ENCODE measurements around the gene BRF1. TPM values are rescaled to one million over a fixed set of nuclear protein-coding genes. Genes with fewer than 3 reads are reported as not detected.

BRF1 gene
- total and polyA plus RNA-seq, 2 of the 13 experiments (the other 11 are each of a cell fraction or from before 2014, with no cell fraction given), result 5.1 to 11.0 TPM

DNA sequence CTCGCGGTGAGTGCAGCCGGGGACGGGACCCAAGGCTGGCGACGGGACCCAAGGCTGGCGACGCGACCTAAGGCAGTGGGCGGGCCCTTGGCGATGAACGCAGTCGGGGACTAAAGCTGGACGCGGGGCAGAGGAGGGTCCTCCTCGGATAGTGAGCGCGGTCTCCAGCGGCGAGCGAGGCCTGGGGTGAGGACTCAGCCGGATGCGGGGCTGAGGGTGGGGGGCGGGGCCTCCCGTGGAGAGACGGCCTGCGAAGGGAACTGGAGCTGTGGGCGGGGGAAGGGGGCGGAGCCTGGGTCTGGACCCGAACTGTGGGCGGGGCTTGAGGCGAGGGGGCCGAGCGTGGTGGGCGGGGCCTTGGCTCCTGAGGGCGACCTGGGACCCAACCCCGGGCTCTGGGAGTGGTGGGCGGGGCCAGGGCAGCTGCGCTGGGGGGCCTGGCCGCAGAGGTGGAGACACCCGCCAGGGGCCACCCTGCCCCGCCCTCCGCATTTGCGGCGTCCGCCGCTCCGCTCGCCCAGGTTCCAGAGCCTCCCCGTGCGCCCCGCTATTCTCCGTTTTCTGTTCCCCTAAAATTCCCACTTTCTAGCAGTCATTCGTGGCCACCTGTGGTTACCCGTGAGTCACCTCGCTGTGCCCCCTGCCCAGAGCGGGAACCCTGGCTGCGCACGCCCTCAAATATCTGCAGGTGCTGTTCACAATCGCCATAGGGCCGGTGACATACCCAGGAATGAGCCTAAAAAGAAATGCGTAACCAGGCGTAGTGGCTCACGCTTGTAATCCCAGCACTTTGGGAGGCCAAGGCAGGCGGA lies 508 bp upstream of the BRF1 start (continued):
- TF ChIP-seq, protein P1, sequence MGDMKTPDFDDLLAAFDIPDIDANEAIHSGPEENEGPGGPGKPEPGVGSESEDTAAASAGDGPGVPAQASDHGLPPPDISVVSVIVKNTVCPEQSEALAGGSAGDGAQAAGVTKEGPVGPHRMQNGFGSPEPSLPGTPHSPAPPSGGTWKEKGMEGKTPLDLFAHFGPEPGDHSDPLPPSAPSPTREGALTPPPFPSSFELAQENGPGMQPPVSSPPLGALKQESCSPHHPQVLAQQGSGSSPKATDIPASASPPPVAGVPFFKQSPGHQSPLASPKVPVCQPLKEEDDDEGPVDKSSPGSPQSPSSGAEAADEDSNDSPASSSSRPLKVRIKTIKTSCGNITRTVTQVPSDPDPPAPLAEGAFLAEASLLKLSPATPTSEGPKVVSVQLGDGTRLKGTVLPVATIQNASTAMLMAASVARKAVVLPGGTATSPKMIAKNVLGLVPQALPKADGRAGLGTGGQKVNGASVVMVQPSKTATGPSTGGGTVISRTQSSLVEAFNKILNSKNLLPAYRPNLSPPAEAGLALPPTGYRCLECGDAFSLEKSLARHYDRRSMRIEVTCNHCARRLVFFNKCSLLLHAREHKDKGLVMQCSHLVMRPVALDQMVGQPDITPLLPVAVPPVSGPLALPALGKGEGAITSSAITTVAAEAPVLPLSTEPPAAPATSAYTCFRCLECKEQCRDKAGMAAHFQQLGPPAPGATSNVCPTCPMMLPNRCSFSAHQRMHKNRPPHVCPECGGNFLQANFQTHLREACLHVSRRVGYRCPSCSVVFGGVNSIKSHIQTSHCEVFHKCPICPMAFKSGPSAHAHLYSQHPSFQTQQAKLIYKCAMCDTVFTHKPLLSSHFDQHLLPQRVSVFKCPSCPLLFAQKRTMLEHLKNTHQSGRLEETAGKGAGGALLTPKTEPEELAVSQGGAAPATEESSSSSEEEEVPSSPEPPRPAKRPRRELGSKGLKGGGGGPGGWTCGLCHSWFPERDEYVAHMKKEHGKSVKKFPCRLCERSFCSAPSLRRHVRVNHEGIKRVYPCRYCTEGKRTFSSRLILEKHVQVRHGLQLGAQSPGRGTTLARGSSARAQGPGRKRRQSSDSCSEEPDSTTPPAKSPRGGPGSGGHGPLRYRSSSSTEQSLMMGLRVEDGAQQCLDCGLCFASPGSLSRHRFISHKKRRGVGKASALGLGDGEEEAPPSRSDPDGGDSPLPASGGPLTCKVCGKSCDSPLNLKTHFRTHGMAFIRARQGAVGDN (CRISPR knock-in tag; IDR thresholded peaks at IDR 0.05), result peak; percentile 69
- TF ChIP-seq ZNF44 (CRISPR knock-in tag; IDR thresholded peaks at IDR 0.05) (no peak), FOXK1 (CRISPR knock-in tag; IDR thresholded peaks at IDR 0.05; ENCODE audit: borderline replicate concordance, low read depth) (peak; percentile 24; the same call in 1 of the 2 replicates), SP5 (CRISPR knock-in tag; IDR thresholded peaks at IDR 0.05; ENCODE audit: borderline replicate concordance, low read depth) (0 out of 2 replicates have a peak, but pooled peaks have one; percentile 63), CENPX (CRISPR knock-in tag; IDR thresholded peaks at IDR 0.05) (no peak), ZBTB38 (CRISPR knock-in tag; IDR thresholded peaks at IDR 0.05) (peak; percentile 69; the same call in 1 of the 2 replicates), ETV5 (CRISPR knock-in tag; IDR thresholded peaks at IDR 0.05; ENCODE audit: borderline replicate concordance) (peak; percentile 9; the same call in 1 of the 2 replicates), ZNF839 (CRISPR knock-in tag; IDR thresholded peaks at IDR 0.05; ENCODE audit: borderline replicate concordance) (no peak), ZNF788 (CRISPR knock-in tag; IDR thresholded peaks at IDR 0.05; ENCODE audit: borderline replicate concordance) (peak; percentile 64; the same call in 1 of the 2 replicates), ZNF274 (CRISPR knock-in tag; IDR thresholded peaks at IDR 0.05) (0 out of 2 replicates have a peak, but pooled peaks have one; percentile 5), ZNF709 (CRISPR knock-in tag; IDR thresholded peaks at IDR 0.05) (no peak), HNRNPUL1 (IDR thresholded peaks at IDR 0.05; ENCODE audit: low read depth, low read length) (0 out of 2 replicates have a peak, but pooled peaks have one; percentile 46), HOXA3 (CRISPR knock-in tag; IDR thresholded peaks at IDR 0.05) (peak; percentile 28; the same call in 1 of the 2 replicates), TEAD3 (CRISPR knock-in tag; optimal IDR thresholded peaks at IDR 0.05; ENCODE audit: borderline replicate concordance) (peak; percentile 26), ZNF543 (CRISPR knock-in tag; IDR thresholded peaks at IDR 0.05) (no peak)
- TF ChIP-seq, protein P2, sequence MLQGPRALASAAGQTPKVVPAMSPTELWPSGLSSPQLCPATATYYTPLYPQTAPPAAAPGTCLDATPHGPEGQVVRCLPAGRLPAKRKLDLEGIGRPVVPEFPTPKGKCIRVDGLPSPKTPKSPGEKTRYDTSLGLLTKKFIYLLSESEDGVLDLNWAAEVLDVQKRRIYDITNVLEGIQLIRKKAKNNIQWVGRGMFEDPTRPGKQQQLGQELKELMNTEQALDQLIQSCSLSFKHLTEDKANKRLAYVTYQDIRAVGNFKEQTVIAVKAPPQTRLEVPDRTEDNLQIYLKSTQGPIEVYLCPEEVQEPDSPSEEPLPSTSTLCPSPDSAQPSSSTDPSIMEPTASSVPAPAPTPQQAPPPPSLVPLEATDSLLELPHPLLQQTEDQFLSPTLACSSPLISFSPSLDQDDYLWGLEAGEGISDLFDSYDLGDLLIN (CRISPR knock-in tag; IDR thresholded peaks at IDR 0.05; ENCODE audit: borderline replicate concordance), result 0 out of 2 replicates have a peak, but pooled peaks have one; percentile 55
- TF ChIP-seq, protein P3, sequence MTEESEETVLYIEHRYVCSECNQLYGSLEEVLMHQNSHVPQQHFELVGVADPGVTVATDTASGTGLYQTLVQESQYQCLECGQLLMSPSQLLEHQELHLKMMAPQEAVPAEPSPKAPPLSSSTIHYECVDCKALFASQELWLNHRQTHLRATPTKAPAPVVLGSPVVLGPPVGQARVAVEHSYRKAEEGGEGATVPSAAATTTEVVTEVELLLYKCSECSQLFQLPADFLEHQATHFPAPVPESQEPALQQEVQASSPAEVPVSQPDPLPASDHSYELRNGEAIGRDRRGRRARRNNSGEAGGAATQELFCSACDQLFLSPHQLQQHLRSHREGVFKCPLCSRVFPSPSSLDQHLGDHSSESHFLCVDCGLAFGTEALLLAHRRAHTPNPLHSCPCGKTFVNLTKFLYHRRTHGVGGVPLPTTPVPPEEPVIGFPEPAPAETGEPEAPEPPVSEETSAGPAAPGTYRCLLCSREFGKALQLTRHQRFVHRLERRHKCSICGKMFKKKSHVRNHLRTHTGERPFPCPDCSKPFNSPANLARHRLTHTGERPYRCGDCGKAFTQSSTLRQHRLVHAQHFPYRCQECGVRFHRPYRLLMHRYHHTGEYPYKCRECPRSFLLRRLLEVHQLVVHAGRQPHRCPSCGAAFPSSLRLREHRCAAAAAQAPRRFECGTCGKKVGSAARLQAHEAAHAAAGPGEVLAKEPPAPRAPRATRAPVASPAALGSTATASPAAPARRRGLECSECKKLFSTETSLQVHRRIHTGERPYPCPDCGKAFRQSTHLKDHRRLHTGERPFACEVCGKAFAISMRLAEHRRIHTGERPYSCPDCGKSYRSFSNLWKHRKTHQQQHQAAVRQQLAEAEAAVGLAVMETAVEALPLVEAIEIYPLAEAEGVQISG (CRISPR knock-in tag; IDR thresholded peaks at IDR 0.05), result peak; percentile 5; the same call in 1 of the 2 replicates
- TF ChIP-seq, protein P4, sequence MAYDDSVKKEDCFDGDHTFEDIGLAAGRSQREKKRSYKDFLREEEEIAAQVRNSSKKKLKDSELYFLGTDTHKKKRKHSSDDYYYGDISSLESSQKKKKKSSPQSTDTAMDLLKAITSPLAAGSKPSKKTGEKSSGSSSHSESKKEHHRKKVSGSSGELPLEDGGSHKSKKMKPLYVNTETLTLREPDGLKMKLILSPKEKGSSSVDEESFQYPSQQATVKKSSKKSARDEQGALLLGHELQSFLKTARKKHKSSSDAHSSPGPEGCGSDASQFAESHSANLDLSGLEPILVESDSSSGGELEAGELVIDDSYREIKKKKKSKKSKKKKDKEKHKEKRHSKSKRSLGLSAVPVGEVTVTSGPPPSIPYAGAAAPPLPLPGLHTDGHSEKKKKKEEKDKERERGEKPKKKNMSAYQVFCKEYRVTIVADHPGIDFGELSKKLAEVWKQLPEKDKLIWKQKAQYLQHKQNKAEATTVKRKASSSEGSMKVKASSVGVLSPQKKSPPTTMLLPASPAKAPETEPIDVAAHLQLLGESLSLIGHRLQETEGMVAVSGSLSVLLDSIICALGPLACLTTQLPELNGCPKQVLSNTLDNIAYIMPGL (CRISPR knock-in tag; IDR thresholded peaks at IDR 0.05; ENCODE audit: borderline replicate concordance in 1 of 2, low read depth in 1 of 2), result peak in 1 of 2 experiments; percentile 65; a peak in 1 of 4 replicates

Data from HepG2 (cell line).